GM12878 (cell line): ENCODE data around the gene KHDC1. TPM values are rescaled to one million over a fixed set of nuclear protein-coding genes. Genes with fewer than 3 reads are reported as not detected.
"Not testable (repeated sequence)": the region's sequence is repeated elsewhere in the genome, so short reads cannot be mapped to it uniquely, and the experiment has no call there.

Experiments used
- ATAC-seq: fragments of 200-7000 bp; cut with Tn5 transposase; 3 replicates; pipeline ENCODE4 v1.9.1; 2020; ENCODE audit warnings: mild to moderate bottlenecking, moderate library complexity
- BruUV-seq: library from RNA; stranded (reverse); fragments of 400-500 nt; replicated peaks from 2 replicates; lab custom pipeline; 2021; lab: Mats Ljungman, UMichigan
- CTCF ChIA-PET: fragments of 300-600 bp; sonication (Branson Sonifier 250); formaldehyde crosslinking; extraction: SDS; loops from one replicate; lab custom pipeline; 2021; ENCODE audit warnings: inconsistent platforms; lab: Yijun Ruan, JAX
- POLR2A ChIA-PET: fragments of 350-600 bp; formaldehyde crosslinking; extraction: SDS; loops from one replicate; lab custom pipeline; 2021; ENCODE audit warnings: inconsistent platforms; lab: Charles Lee
- RAD21 ChIA-PET: fragments of 300-600 bp; sonication (Branson Sonifier 250); formaldehyde crosslinking; loops from one replicate; lab custom pipeline; 2023; ENCODE audit warnings: antibody characterized with exemption; ENCODE audit not compliant: unreplicated experiment; lab: Charles Lee
- SMC1A ChIA-PET: fragments of 300-600 bp; sonication (Branson Sonifier 250); formaldehyde crosslinking; loops from one replicate; lab custom pipeline; 2023; ENCODE audit not compliant: unreplicated experiment, uncharacterized antibody; lab: Charles Lee
- DNase-seq: peaks from one replicate; pipeline ENCODE4 v3.0.0-alpha.2; 2011; ENCODE audit warnings: low read depth, low spot score
- FAIRE-seq: peaks from 3 replicates; lab custom pipeline; 2011; peaks lifted over from hg19 to GRCh38; lab: Jason Lieb, UNC
- H2AFZ ChIP-seq: 2 replicates; pipeline ENCODE4 v1.6.0; 2011; ENCODE audit warnings: low read depth, low read length, control low read depth; ENCODE audit not compliant: control insufficient read depth
- H3K27ac ChIP-seq: 2 replicates; pipeline ENCODE4 v1.5.1; 2011; ENCODE audit warnings: control low read depth; ENCODE audit not compliant: control insufficient read depth, insufficient read depth
- H3K27me3 ChIP-seq, 2 experiments: replicated peaks in 1 of 2; 2 replicates each; pipeline versions ENCODE4 v1.6.0 to v1.6.1; 2011; ENCODE audit warnings: low read length in 1 of 2; ENCODE audit not compliant: control insufficient read depth in 2 of 2, insufficient read depth in 2 of 2
- H3K36me3 ChIP-seq, 2 experiments: 2 replicates each; pipeline ENCODE4 v1.5.1; 2011; ENCODE audit warnings: low read length in 1 of 2; ENCODE audit not compliant: control insufficient read depth in 2 of 2, insufficient read depth in 2 of 2
- H3K4me1 ChIP-seq: 2 replicates; pipeline ENCODE4 v1.6.1; 2011; ENCODE audit warnings: mild to moderate bottlenecking, low read length, moderate library complexity, mixed read lengths; ENCODE audit not compliant: control insufficient read depth, insufficient read depth
- H3K4me2 ChIP-seq: 2 replicates; pipeline ENCODE4 v1.6.0; 2011; ENCODE audit warnings: control low read depth; ENCODE audit not compliant: control insufficient read depth, insufficient read depth
- H3K4me3 ChIP-seq: fragments of 200-600 bp; sonication (generic); 2 replicates; pipeline ENCODE4 v1.5.1; 2016
- H3K79me2 ChIP-seq: 2 replicates; pipeline ENCODE4 v1.6.0; 2011; ENCODE audit warnings: low read length; ENCODE audit not compliant: control insufficient read depth, insufficient read depth
- H3K9ac ChIP-seq: 2 replicates; pipeline ENCODE4 v1.8.0; 2011; ENCODE audit warnings: low read length, control low read depth, mixed read lengths; ENCODE audit not compliant: control insufficient read depth, insufficient read depth
- H3K9me3 ChIP-seq: replicated peaks from 3 replicates; pipeline ENCODE4 v1.5.1; 2011; ENCODE audit warnings: mild to moderate bottlenecking, low read length; ENCODE audit not compliant: control insufficient read depth, insufficient read depth
- H4K20me1 ChIP-seq: 2 replicates; pipeline ENCODE4 v1.6.0; 2011; ENCODE audit not compliant: control insufficient read depth, insufficient read depth
- MXI1 ChIP-seq: fragments of 150-350 bp; IDR thresholded peaks from 2 replicates; pipeline ENCODE4 v1.6.1; 2011; ENCODE audit warnings: low read depth, mild to moderate bottlenecking, inconsistent platforms, low read length, improper control_type of control experiment
- PML ChIP-seq: IDR thresholded peaks from 2 replicates; pipeline ENCODE4 v1.6.1; 2012; ENCODE audit warnings: low read length, inconsistent platforms
- POU2F2 ChIP-seq: IDR thresholded peaks from 3 replicates; pipeline ENCODE4 v1.6.1; 2011; ENCODE audit warnings: low read depth, mild to moderate bottlenecking, low read length, borderline replicate concordance
- SMAD5 ChIP-seq: IDR thresholded peaks from 2 replicates; pipeline ENCODE4 v1.6.1; 2016; ENCODE audit warnings: antibody characterized with exemption, low read depth
- TCF3 ChIP-seq: IDR thresholded peaks from 2 replicates; pipeline ENCODE4 v1.6.1; 2012; ENCODE audit warnings: low read depth, mild to moderate bottlenecking, low read length, borderline replicate concordance; ENCODE audit not compliant: insufficient read depth
- ZBTB4 ChIP-seq: fragments of 450-650 bp; formaldehyde crosslinking; IDR thresholded peaks from 2 replicates; pipeline ENCODE4 v1.4.0; 2022; ENCODE audit warnings: mild to moderate bottlenecking, moderate library complexity
- WGBS: methylation state at CpG from one replicate; pipeline ENCODE4 v1.1.6; 2016; ENCODE audit warnings: low lambda C conversion rate; ENCODE audit not compliant: insufficient replicate concordance, insufficient coverage; ENCODE audit errors: missing lambda C conversion rate; 5-methylcytosine and 5-hydroxymethylcytosine counted together
- in situ Hi-C: fragments of 300-500 bp; cut with MboI; formaldehyde crosslinking; loops from 9 replicates; pipeline ENCODE4 v1.14.3; 2018; ENCODE audit warnings: mixed read lengths
- intact Hi-C: fragments of 100-400 bp; cut with micrococcal nuclease; formaldehyde crosslinking; loops from one replicate; pipeline ENCODE4 v1.14.2; 2022; ENCODE audit not compliant: unreplicated experiment
- polyA plus RNA-seq, 11 experiments: library from polyadenylated mRNA; depleted of rRNA in 4 of 11; unstranded in 6 of 11; stranded (reverse) in 5 of 11; fragments of >200 nt; fragmentation: Nextera tagmentation in 4 of 11; fragmentation: Illumina TruSeq in 1 of 11; extraction: Ambion mirVana in 4 of 11; extraction: Trizol in 1 of 11; gene quantifications; 1 replicate in 1 of 11; 2 replicates in 10 of 11; pipeline versions ENCODE4 v1.2.1 to v1.2.3, GENCODE V29; 2011 to 2016; ENCODE audit warnings: inconsistent platforms in 2 of 11, missing spikeins in 2 of 11, low read depth in 1 of 11
- total RNA-seq, 4 experiments: library from RNA; depleted of rRNA in 3 of 4; stranded (reverse); fragments of >200 nt in 3 of 4; fragmentation: Illumina TruSeq in 1 of 4; extraction: Trizol in 1 of 4; gene quantifications; 2 replicates each; pipeline versions ENCODE4 v1.2.1 to v1.2.3, GENCODE V29; 2013 to 2021

Gene KHDC1
- total and polyA plus RNA-seq, 10 of the 15 experiments (the other 5 are each of a cell fraction or from before 2014, with no cell fraction given), result 3.3 to 8.7 (median 6.3) TPM

GRCh38 chr6:73194744-73195143 lies 68.3 kb downstream of the KHDC1 start:
- BruUV-seq, result no TSS peak
- FAIRE-seq, result no peak
- intact Hi-C loops (no loop called here), in situ Hi-C loops (no loop called here)
- no peak for ATAC-seq
- CTCF ChIA-PET, result interaction anchor here (1.2 kb wide), 1 partner anchor 579 kb away, joined by 3 read pairs; no protein-coding TSS in a partner anchor
- Histone ChIP-seq H3K27ac (no peak overlapping the region), H3K4me2 (no peak overlapping the region), H3K4me1 (no peaks in the 10 kb centered on the region), H2AFZ (no peak overlapping the region), H4K20me1 (no peaks in the 10 kb centered on the region), H3K9me3 (no peaks in the 10 kb centered on the region), H3K36me3 (no peaks in the 10 kb centered on the region; a peak in 2 of 4 replicates), H3K27me3 (no peaks in the 10 kb centered on the region), H3K4me3 (no peak overlapping the region), H3K79me2 (no peaks in the 10 kb centered on the region), H3K9ac (no peak overlapping the region)
- POLR2A ChIA-PET, result no interaction called here
- no peak for DNase-seq
- 99% methylated on average over 7 of the region's 7 CpGs for WGBS
- SMC1A ChIA-PET, result no interaction called here
- RAD21 ChIA-PET, result no interaction called here
- TF ChIP-seq TCF3, result no peak
- no peak for TF ChIP-seq MXI1
- no peak for TF ChIP-seq PML
- TF ChIP-seq ZBTB4, result no peak
- no peak for TF ChIP-seq SMAD5
- TF ChIP-seq POU2F2, result no peak

- POLR2A ChIA-PET, SMC1A ChIA-PET, ATAC-seq, in situ Hi-C loops, H3K27ac ChIP-seq, H3K79me2 ChIP-seq, CTCF ChIA-PET, FAIRE-seq, H3K36me3 ChIP-seq, H2AFZ ChIP-seq, H4K20me1 ChIP-seq, DNase-seq, BruUV-seq, H3K4me2 ChIP-seq, H3K4me1 ChIP-seq, RAD21 ChIA-PET, H3K9ac ChIP-seq, intact Hi-C loops, H3K4me3 ChIP-seq, H3K27me3 ChIP-seq, H3K9me3 ChIP-seq: not testable (repeated sequence)
- WGBS, result 98% methylated on average over 4 of the region's 4 CpGs
Measured at GRCh38 chr6:73193302-73193701, 69.7 kb downstream of the KHDC1 start.
